HG02571 (cell line): ENCODE data around the gene TATDN2.
A peak's percentile ranks its signal among the peaks of the same experiment; 100 is the strongest.

Experiments
- ATAC-seq: cut with Tn5 transposase; IDR thresholded peaks from one replicate; pipeline ENCODE4 v1.9.1; 2021; ENCODE audit warnings: mild to moderate bottlenecking, moderate library complexity; ENCODE audit not compliant: unreplicated experiment

The TATDN2 gene

DNA sequence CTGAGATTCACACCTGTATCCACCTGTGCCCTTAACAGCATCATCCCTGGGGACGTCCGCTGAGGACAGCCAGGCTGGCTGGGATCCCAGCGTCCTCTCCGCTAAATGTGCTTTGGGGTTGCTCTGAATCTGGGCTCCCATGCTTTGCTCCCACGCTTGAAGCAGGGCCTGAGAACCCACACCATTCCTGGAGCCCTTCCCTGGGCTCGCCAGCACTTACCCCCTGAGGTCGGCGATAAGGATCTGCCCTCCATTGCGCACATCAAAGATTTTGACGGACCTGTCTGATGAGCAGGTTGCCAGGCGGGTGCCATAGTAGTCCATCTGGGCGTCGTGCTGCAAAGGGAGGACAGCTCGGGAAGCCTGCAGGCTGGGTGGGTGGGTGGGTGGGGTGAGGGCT, 66.8 kb downstream of the TATDN2 start:
- no peak for ATAC-seq

DNA sequence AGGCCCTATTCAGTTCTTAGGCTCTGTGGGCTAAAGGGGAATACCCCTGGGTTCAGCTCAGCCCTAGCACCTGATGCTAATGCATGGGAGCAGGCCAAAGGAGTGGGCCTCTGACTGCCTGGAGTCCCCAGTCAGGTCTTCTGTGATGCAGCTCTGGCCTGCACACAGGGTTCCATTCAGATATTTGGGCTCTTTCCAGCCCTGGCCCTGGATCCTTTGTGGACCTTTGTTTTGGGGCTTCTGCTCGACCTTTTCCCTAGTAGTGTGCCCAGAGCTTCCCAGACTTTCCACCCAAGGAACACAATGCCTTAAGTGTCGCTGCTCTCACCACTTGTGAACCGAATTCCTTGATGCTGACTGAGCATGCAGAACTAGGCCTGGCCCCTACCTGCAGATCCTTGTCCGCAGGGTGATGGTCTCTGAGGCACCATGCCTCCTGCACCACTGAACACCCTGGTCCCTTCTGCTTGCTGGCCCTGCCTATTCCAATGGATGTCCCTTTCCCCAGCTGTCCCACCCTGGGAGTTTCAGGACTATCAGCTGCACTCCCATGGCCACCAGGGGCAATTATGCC, 67.6 kb downstream of the TATDN2 start:
- no peak for ATAC-seq

DNA sequence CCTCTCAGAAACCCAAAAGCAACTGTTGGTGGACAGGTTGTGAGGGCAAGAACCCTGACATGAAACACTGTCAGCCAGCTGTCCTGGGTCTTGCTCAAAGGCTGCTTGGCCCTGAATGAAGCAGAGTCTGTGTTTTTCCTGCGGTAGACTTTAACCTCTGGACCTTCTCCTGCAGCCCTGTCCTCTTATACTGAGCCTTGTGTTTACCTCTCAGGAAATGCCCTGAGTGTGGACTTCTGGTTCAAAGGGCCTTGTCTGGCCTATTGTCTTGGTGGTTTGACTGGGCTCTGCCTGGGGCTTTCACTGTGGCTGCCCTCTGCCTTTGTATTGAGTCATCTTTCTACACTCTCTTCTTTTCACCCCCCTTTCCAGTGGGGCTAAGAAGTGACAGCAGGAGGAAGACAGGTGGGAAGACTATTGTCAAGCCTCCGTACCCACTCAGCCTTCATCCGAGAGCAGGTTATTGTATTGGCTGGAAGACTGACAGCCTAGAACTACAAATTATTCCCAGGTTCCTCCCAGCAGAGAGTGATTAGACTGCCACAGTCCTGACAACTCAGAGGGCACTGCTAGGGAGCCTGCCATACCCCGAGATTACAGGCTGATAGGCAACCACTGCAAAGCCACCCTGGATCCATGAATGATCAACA, 69.2 kb downstream of the TATDN2 start:
- no peak for ATAC-seq

DNA sequence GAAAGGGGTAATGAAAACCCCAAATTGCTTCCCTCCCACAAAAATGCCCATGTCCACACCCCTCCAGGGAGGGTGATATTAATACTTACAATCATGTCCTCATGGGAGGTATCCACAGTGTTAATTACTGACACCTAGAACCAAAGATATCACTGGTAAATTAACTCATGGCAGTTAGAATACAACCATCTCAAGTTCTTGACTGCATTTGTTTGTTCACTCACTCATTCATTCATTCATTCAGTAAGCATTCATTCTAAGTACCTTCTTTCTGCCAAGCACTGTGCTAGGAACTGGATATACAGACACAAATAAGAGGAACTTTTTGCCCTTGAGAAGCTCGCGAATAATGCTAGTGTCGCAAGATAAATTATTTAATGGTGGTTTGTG, 69.7 kb downstream of the TATDN2 start:
- ATAC-seq = no peak

DNA sequence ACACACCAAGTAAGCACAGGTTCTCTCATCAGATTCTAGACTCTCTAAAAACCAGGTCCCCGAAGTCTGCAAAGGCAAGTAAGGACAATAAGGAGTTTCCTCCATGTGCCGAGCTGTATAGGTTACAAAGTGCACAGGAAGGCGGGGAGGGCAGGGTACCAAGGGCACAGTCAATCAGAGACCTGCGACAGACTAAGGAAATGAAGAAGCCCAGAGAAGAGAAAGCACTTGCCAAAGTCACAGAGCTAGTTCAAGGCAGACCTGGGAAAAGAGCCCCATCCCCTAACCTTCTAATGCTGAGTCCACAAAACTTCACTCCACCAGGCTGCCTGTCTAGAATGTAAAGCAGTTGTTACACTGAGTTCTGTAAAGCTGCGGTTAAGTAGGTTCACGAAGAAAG, 71.0 kb downstream of the TATDN2 start:
- no peak for ATAC-seq

DNA sequence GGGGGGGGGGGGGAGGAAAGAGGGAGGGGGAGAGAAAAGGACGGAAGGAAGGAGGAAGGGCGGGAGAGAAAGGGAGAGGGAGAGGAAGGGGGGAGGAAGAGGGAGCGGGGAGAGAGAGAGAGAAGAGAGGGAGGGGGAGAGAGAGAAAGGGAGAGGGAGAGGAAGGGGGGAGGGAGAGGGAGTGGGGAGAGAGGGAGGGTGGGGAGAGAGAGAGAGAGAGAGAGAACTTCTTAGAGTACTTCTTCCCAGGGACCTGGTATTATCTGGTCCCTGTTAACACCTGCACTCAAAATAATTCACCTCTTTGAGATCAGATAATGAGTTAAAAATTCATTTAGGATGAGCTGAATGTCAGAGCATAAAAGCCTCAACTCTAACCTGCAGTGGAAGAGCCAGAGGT, 71.5 kb downstream of the TATDN2 start:
- ATAC-seq = no peak

DNA sequence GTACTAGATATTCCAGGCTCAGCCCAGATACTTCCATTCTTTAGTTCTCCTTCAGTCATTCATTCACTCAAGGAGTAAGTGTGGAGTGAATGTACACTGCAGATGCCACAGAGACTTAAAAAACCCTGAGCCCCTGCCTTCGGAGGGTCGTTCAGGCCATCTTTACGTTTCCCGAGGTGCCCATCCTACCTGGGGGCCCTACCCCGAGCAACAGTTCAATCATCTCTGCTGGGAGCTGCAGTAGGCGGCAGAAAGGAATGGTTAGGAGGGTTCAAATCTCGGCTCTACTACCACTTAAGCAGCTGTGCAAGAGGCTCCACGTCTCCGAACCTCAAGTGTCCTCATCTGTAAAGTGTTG, 72.0 kb downstream of the TATDN2 start:
- ATAC-seq = peak; percentile 2

DNA sequence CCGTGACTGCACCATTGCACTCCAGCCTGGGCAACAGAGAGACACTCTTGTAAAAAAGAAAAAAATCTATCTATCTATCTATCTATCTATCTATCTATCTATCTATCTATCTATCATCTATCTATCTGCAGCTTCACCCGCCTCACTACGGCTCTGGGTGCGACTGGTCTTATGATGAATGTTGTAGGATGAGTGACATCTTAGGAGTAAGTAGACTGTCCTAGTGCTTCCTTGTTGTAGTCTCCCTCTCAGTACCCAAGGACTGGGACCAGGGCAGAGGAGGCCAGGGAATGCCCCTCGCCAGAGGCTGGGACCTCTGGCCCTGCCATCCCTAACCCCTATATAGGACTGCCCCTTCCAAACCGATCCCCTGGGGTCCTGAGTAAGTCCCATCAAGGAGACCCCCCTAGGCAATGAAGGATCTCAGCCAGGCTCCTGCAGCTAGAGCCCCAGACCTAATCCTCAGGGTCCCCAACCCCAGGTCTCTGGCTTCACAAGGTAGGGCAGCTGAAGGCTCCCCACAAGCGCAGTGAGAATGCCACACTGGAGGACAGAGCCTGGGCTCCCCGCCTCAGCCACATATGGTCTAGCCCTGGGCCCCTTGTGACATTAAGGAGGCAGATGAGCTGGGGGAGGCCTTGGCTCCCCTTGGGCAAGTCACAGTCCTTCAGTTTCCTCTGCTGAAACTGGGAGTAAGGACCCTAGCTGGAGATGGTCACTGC, 73.5 kb downstream of the TATDN2 start:
- ATAC-seq = no peak

DNA sequence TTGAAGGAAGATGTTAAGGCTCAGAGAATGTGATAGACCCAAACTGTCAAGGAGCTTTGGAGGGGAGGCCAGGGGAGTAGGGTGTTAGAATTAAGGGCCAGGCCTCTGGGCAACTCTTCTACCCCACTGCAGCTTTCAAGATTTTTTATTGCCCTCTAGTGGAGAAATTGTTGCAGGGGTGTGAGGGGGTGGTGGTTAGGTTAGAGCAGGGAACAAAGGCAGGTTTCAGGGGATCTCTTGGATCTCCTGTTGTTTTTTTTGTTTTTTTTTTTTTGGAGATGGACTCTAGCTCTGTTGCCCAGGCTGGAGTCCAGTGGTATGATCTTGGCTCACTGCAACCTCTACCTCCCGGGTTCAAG, 74.1 kb downstream of the TATDN2 start:
- ATAC-seq = no peak

DNA sequence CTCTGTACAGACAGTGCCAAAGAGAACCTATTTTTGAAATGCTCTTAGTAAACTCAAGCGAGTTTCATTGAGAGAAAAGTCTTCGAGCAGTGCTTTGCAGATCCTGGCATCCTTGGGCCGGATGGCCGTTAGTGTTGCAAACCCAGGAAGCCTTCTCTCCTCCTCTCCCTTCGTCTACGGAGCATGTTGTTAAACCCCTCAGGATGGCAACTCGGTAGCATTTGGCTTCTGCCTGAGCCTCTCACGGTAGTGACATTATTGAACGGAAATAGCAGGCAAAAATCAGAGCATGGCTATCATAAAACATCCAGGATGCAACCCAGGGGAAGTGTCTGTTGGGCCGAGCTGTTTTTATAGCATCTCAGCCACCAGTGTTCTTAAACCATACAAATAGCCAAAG, 79.3 kb downstream of the TATDN2 start:
- no peak for ATAC-seq

DNA sequence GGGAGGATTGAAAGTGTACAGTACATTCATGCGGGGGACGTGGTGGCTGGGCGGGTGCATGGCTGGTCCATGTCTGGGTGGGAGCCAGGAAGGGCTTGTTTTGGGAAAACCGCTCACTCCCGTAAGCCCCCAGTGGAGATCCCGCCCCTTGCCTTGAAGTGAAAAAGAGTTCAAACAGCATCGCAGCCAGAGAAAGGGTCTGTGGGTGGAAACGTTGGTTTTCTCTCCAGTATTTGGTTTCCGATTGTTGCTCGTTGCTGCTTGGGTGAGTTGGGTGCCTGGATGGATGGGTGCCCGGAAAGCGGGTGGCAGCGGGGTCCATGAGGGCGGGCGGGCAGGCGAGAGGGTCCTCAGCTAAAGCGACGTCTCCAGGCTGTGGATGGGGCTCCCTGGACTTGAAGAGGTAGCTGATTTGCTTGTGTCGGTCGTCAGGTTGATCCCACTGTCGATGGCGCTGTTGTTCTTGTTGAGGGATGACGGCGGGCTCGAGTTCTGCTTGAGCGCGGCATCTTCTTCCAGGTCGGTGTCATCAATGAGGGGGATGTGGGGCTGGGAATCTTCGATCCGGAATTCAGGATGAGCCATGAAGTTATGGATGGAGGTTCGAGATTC, 80.3 kb downstream of the TATDN2 start:
- ATAC-seq = no peak

DNA sequence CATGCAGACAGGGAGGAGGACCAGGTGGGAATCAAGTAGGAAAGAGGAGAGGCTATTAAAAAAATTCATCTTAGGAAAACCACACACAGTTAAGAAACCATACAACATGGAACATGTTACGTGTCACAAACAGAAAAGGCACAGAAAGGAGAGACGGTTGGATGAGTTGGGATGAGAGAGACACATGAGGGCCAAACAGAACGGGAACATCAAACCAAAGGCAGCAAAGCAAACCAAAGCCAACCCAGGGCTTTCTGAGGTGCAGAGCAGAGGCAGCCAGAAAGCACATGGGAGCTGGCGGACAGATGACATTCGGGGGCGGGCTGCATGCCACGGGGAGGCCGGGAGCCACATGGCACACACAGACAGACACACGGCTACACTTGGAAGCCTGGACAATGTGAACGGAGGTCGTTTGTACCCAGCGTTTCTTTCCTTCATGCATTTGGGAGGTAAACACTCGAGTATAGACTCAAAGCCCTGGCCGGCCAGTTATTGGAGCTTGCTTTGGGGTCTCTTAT, 81.3 kb downstream of the TATDN2 start:
- no peak for ATAC-seq

DNA sequence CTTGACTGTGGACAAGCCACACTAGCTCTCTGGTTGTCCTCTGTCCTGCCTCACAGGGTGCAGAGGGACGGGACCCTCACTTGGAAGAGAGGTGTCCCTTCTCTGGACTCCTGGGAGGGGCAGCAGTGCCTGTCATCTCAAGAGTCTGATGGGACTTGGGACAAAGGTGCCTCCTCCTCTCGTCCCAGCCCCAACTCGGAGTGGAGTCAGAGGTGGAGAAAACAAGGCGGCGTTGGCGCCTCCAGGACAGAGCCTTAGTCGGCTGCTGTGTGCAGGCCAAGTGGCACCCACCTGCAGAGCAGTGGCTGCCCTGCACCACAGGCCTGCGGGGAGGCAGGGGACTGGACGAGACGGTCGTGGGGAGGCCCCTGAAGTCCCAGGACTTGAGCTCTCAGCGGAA, 82.1 kb downstream of the TATDN2 start:
- no peak for ATAC-seq
